ENCODE results near the gene SPATS2L. TPM values are rescaled to one million over a fixed set of nuclear protein-coding genes. Genes with fewer than 3 reads are reported as not detected.

SPATS2L gene
- total and polyA plus RNA-seq, 2 experiments from 2014 or later = 159 to 202 TPM

DNA sequence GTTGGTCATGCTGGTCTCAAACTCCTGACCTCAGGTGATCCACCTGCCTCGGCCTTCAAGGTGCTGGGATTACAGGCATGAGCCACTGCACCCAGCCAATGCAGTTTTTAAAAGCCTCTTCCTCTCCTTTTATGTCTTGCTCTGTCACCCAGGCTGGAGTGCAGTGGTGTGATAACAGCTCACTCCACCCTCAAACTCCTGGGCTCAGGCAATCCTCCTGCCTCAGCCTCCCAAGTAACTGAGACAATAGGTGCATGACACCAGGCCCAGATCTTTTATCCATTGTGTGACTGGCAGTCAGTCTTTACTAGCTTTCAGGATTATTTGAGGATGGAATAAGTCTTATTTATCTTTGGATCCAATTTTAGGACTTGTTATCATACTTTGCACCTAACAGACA is 190.2 kb downstream of the SPATS2L start:
- no peaks in the 10 kb centered on the region for H3K9me2 ChIP-seq (replicated peaks; ENCODE audit: insufficient read depth)
- no peak for DNase-seq (ENCODE audit: low spot score)
- H2AFZ ChIP-seq = no peak overlapping the region
- no peaks in the 10 kb centered on the region for H3K4me1 ChIP-seq (ENCODE audit: insufficient read depth)
- H3K9me3 ChIP-seq (ENCODE audit: low read depth) = no peaks in the 10 kb centered on the region
- H3K79me2 ChIP-seq = no peaks in the 10 kb centered on the region
- TF ChIP-seq, protein P1, sequence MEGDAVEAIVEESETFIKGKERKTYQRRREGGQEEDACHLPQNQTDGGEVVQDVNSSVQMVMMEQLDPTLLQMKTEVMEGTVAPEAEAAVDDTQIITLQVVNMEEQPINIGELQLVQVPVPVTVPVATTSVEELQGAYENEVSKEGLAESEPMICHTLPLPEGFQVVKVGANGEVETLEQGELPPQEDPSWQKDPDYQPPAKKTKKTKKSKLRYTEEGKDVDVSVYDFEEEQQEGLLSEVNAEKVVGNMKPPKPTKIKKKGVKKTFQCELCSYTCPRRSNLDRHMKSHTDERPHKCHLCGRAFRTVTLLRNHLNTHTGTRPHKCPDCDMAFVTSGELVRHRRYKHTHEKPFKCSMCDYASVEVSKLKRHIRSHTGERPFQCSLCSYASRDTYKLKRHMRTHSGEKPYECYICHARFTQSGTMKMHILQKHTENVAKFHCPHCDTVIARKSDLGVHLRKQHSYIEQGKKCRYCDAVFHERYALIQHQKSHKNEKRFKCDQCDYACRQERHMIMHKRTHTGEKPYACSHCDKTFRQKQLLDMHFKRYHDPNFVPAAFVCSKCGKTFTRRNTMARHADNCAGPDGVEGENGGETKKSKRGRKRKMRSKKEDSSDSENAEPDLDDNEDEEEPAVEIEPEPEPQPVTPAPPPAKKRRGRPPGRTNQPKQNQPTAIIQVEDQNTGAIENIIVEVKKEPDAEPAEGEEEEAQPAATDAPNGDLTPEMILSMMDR (IDR thresholded peaks at IDR 0.05; ENCODE audit: poor library complexity) = no peak
- TF ChIP-seq EZH2phosphoT487 (IDR thresholded peaks at IDR 0.05; ENCODE audit: low read depth, severe bottlenecking, unreplicated experiment) (no peak), EZH2 (IDR thresholded peaks at IDR 0.05; ENCODE audit: borderline replicate concordance) (no peak)
- H3K27me3 ChIP-seq = no peaks in the 10 kb centered on the region
- H3K36me3 ChIP-seq (replicated peaks; ENCODE audit: insufficient read depth, low read depth) = no peaks in the 10 kb centered on the region
- 100% methylated on average over 1 of the region's 1 CpG for whole genome bisulfite sequencing (ENCODE audit: low lambda C conversion rate, missing lambda C conversion rate)
- no peak overlapping the region for H3K4me2 ChIP-seq
- H3K4me3 ChIP-seq = no peak overlapping the region
- H3K27ac ChIP-seq = no peak overlapping the region
- H4K20me1 ChIP-seq (ENCODE audit: insufficient read depth, poor library complexity, severe bottlenecking) = no peaks in the 10 kb centered on the region

DNA sequence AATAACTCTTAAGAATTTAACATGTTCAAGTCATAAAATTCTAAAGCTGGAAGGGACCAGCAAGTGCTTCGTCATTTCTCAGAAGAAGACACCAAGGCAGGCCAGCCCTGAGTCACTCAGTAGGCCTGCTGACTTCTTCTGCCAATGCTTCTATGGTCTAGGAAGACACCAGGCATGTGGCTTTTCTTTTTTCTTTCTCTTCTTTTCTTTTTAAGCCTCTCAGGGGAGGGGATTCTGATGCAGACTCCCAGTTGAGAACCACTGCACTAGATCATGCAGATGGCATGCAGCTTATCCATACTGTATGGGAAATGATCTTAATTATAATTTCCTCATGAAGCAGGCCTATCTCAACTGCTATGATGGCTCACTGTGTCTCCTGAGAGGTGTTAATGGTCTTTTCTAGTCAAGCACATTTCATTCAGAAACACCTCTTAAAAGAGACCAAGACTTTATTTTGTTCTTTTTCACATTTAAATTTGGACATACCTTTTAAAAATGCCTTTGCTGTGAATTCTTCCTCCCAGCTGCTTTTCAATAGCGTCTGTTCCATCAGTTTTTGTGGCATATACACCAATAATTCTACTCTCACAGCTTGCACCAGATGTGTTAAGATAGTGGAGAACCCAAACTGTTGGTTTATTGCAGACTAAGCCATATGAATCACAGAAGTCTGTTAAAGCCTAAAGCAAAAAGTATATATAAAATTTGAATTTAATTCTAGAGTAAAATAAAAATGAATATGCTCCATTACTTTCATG is 192.1 kb downstream of the SPATS2L start:
- no peaks in the 10 kb centered on the region for H3K27me3 ChIP-seq
- H3K27ac ChIP-seq = no peak overlapping the region
- H3K4me1 ChIP-seq (ENCODE audit: insufficient read depth) = no peaks in the 10 kb centered on the region
- H3K9me3 ChIP-seq (ENCODE audit: low read depth) = no peaks in the 10 kb centered on the region
- H3K4me2 ChIP-seq = no peak overlapping the region
- no peak overlapping the region for H3K4me3 ChIP-seq
- 93% methylated on average over 2 of the region's 2 CpGs for WGBS (ENCODE audit: low lambda C conversion rate, missing lambda C conversion rate)
- no peaks in the 10 kb centered on the region for H3K79me2 ChIP-seq
- H4K20me1 ChIP-seq (ENCODE audit: insufficient read depth, poor library complexity, severe bottlenecking) = no peaks in the 10 kb centered on the region
- TF ChIP-seq EZH2 (IDR thresholded peaks at IDR 0.05; ENCODE audit: borderline replicate concordance) (no peak), EZH2phosphoT487 (IDR thresholded peaks at IDR 0.05; ENCODE audit: low read depth, severe bottlenecking, unreplicated experiment) (no peak)
- TF ChIP-seq, protein P1 (IDR thresholded peaks at IDR 0.05; ENCODE audit: poor library complexity) = no peak
- no peak overlapping the region for H2AFZ ChIP-seq
- DNase-seq (ENCODE audit: low spot score) = no peak
- H3K36me3 ChIP-seq (replicated peaks; ENCODE audit: insufficient read depth, low read depth) = no peaks in the 10 kb centered on the region
- no peaks in the 10 kb centered on the region for H3K9me2 ChIP-seq (replicated peaks; ENCODE audit: insufficient read depth)

DNA sequence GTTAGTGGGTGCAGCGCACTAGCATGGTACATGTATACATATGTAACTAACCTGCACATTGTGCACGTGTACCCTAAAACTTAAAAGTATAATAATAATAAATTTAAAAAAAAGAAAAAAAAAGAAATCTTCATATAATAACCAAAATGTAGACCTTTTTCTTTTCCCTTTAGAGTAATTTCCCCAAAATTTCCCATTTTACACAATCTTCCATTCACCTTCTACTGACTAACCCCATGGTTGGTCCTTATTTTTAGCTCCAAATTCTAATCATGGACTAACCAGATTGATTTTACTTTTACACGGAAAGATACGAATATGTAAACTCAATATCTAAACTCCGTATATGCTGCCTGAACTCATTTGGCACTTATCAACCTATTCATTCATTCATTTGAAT is 195.7 kb downstream of the SPATS2L start:
- no peaks in the 10 kb centered on the region for H3K4me1 ChIP-seq (ENCODE audit: insufficient read depth)
- no peak overlapping the region for H3K27ac ChIP-seq
- H3K27me3 ChIP-seq = no peaks in the 10 kb centered on the region
- H3K79me2 ChIP-seq = no peaks in the 10 kb centered on the region
- H3K4me2 ChIP-seq = no peak overlapping the region
- no peak for DNase-seq (ENCODE audit: low spot score)
- no peaks in the 10 kb centered on the region for H3K9me2 ChIP-seq (replicated peaks; ENCODE audit: insufficient read depth)
- H3K9me3 ChIP-seq (ENCODE audit: low read depth) = no peaks in the 10 kb centered on the region
- no peak overlapping the region for H2AFZ ChIP-seq
- no peak overlapping the region for H3K4me3 ChIP-seq
- H4K20me1 ChIP-seq (ENCODE audit: insufficient read depth, poor library complexity, severe bottlenecking) = no peaks in the 10 kb centered on the region
- TF ChIP-seq, protein P1 (IDR thresholded peaks at IDR 0.05; ENCODE audit: poor library complexity) = no peak
- TF ChIP-seq EZH2 (IDR thresholded peaks at IDR 0.05; ENCODE audit: borderline replicate concordance) = no peak
- TF ChIP-seq EZH2phosphoT487 (IDR thresholded peaks at IDR 0.05; ENCODE audit: low read depth, severe bottlenecking, unreplicated experiment) = no peak
- no peaks in the 10 kb centered on the region for H3K36me3 ChIP-seq (replicated peaks; ENCODE audit: insufficient read depth, low read depth)
- 96% methylated on average over 5 of the region's 5 CpGs for WGBS (ENCODE audit: low lambda C conversion rate, missing lambda C conversion rate)
